ENCODE data around the gene RAI1.

RAI1 gene

DNA sequence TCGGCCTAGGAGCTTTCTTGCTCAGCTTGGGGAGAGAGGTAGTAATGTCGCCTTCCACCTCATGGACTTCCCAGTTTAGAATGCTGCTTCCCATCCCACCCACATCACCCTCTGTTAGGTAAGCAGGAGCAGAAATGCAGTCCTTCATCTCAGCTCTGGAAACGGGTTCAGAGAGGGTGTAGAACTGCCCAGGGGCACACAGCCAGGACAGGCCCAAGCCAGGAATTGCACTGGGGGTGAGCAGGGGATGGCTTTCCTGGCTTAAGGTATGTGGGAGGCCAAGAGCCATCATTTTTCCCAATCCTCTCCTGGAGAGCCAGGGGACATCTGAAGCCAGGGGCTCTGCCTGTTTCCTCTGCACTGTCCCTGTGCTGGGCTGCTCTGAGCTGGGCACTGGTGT, 33.6 kb downstream of the RAI1 start:
- no peak for DNase-seq (ENCODE audit: low read depth)

- DNase-seq (ENCODE audit: low read depth), result no peak
These were observed 35.7 kb downstream of the RAI1 start for GRCh38 chr17:17716837-17717523.

DNA sequence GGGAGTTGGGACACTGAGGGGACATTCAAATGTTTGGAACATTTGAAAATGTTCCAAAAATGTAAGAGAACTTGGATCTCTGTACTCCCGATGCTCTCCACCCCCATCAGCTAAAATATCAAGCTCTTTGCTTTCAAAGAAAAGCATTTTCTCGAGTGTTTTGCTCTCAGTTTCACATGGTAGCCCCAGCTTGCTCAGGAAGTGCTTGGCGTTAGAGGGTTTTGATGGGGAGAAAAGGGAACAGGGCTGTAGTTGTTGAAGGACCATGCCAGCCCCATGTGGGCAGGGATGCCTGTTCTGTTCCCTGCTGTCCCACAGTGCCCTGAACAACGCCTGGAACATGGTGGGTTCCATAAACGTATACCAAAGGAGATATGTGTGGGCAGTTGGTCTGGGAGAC, 37.0 kb downstream of the RAI1 start:
- no peak for DNase-seq (ENCODE audit: low read depth)

DNA sequence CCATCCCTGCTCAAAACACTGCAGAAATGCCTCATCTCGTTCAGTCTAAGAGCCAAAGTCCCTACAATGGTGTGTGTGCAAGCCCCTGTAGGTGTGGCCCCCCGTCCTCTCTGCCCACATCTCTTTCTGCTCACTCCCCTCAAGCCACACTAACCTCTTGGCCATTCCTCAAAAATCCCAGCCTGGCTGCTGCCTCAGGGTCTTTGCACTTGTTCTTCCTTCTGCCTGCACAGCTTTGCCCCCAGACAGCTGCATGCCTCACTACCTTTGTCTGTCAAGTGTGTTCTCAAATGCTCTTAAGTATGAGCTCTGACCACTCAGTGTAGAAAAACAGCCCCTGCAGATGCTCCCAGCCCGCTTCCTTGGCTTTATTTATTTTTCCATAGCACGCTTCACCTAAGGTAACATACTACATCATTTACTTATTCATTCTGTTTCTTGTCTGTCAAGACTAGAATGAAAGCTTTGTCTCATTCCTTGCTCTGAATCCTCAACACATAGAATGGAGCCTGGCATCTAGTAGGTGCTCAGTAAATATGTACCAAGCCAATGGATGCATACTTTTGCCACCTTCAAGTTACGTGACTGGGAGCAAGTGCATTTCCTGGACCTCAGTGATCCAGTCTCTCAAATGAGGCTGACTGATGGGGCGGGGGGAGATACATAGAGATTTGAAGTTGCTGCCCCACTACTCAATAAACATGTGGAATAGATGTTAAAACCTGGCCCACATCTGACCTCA, 38.1 kb downstream of the RAI1 start:
- no peak for DNase-seq (ENCODE audit: low read depth)

- DNase-seq (ENCODE audit: low read depth), result no peak
These were observed 38.8 kb downstream of the RAI1 start for GRCh38 chr17:17719966-17720543.

GRCh38 chr17:17721140-17721668, 39.9 kb downstream of the RAI1 start:
- no peak for DNase-seq (ENCODE audit: low read depth)

GRCh38 chr17:17722081-17722905, 41.0 kb downstream of the RAI1 start:
- no peak for DNase-seq (ENCODE audit: low read depth)

DNA sequence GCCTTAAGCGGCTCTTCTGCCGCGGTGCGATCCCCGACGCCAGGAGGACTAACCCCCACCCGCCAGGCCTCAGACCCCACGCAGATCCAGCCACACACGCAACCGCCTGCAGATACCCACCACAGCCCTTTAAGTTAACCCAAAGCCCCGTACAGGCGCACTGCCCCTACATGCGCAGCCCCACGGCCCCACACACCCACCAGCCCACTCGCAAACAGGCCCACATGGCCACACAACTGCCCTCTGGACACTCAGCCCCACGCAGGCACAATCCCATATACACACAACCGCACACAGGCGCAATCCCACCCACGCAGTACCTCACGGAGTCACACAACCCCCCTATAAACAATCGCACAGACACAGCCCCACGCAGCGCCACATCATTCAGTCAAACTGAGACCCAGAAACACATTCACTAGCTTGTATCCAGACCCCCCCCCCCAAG, 41.7 kb downstream of the RAI1 start:
- DNase-seq (ENCODE audit: low read depth), result no peak

GRCh38 chr17:17723354-17724261, 42.4 kb downstream of the RAI1 start:
- peak; percentile 92 for DNase-seq (ENCODE audit: low read depth)

GRCh38 chr17:17724307-17725010, 43.2 kb downstream of the RAI1 start:
- peak; percentile 55 for DNase-seq (ENCODE audit: low read depth)

DNA sequence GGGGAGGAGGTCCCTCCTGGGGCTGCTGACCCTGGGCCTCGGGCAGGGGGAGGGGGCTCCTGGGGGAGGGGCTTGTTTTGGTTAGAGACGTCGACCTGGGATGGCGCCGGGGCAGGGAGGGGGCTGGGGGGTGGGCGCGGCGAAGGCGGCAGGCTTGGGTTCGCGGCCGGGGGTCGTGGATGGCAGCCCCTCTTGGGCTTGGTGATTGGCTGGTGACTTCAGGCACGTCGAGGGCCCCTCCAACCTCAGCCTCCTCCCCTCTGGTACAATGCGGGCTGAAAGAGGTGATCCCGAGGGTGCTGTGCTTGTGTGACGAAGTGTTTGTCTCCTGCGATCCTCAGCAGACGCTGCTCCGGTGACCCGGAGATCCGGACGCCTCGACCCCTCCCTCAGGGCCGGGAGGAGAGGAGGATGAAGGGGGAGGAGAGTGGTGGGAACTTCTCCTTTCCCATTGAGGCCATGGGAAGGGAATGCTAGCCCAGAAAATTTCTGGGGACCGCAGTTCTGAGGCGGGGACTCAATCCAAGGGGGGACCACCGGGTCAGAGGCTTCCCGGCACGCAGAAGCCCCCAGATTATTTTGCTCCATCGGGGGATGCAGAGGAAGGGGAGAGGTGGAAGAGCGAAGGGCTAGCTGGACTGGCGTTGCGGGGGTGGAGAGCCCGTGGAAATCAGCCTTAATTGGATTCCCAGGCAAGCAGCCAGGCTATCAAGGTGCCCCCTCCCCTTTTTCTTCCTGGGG, 43.9 kb downstream of the RAI1 start:
- DNase-seq (ENCODE audit: low read depth), result no peak

- DNase-seq (ENCODE audit: low read depth), result no peak
These were observed 44.6 kb downstream of the RAI1 start for GRCh38 chr17:17725752-17726457.

GRCh38 chr17:17726458-17727060, 45.3 kb downstream of the RAI1 start:
- DNase-seq (ENCODE audit: low read depth), result no peak

- DNase-seq (ENCODE audit: low read depth), result no peak
These were observed 45.9 kb downstream of the RAI1 start for GRCh38 chr17:17727111-17727659.

- no peak for DNase-seq (ENCODE audit: low read depth)
These were observed 46.9 kb downstream of the RAI1 start for GRCh38 chr17:17728146-17728545.

DNA sequence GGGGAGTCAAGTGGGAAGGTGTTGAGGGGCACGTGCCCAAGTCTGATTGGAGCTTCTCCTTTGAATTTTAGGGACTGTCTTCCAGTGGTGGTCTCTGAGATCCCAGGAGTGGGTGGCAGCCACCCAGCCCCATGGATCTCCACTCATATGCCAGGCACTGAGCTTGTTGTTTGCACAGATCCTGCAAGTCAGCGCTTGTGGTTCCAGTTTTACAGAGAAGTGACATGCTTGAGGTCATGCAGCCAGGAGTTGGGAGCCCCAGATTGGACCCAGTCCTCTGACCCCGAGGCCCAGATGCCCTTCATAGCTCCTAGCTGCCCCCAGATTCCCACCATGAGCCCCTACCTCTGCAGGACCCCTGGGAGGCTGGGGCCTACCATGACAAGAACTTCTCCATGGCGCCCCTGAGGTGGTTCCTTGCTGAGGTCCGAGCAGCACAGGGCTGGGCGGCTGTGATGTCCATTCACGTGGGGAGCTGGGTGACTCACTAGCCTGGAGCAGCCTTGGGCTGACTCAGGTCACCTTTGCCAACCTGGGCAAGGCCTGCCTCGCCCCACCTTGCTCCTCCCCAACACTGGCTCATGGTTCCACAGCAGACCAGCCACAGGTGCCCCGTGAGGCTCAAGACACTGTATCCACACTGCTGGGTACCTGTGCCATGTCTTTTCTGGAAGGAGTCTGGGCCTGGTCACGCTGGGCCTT, 47.4 kb downstream of the RAI1 start:
- DNase-seq (ENCODE audit: low read depth), result no peak

DNA sequence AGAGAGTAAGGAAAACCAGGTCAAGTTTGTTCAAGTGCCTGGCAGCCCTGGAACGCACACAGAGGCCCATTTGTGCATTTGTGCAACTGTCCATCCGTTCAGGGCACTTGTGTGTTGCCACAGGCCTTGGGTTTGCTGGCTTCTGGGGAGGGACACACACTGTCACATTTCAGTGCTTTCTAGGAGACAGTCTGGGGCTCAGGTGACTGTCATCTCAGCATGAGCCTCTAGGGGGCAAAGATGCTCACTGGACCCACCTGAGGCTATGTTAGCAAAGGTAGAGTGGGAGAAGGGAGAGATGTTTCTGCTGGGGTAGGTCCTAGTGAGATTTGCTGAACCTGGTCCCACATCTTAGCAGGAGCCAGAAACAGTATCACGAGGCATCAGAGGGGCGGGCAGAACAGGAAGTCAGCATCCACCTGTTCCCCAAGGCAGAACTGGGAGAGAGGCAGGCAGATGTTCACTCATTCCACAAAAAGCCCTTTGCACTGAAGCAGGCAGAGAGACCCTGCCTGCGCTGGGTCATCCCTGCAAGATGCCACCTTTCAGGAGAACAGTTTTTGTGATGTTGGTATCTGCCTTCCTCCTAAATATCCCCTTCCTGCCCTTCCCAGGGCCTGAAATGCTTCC, 48.5 kb downstream of the RAI1 start:
- no peak for DNase-seq (ENCODE audit: low read depth)

Data from iris pigment epithelial cell (primary cell).